ENCODE measurements around the gene TPM4. TPM values are rescaled to one million over a fixed set of nuclear protein-coding genes. Genes with fewer than 3 reads are reported as not detected.

The TPM4 gene
- total RNA-seq, 2 donors from 2014 or later = 261 to 388 TPM

GRCh38 chr19:16038196-16038695 is 38.0 kb upstream of the TPM4 start:
- no peak for TF ChIP-seq CTCF (IDR thresholded peaks at IDR 0.05)
- no peak for DNase-seq
- no peaks in the 10 kb centered on the region for H3K9me3 ChIP-seq
- H3K27me3 ChIP-seq = no peaks in the 10 kb centered on the region
- H3K4me1 ChIP-seq = peaks cover 5% of the 10 kb centered on the region
- no peak overlapping the region for H3K27ac ChIP-seq
- no peak overlapping the region for H3K4me3 ChIP-seq
- intact Hi-C loops (cut with DNase I) = no loop called here
- H3K36me3 ChIP-seq = no peaks in the 10 kb centered on the region
- H3K9ac ChIP-seq (ENCODE audit: low read depth in 2 of 2, low read length in 2 of 2) = no peak overlapping the region

GRCh38 chr19:16039081-16039480 is 37.2 kb upstream of the TPM4 start:
- intact Hi-C loops (cut with DNase I) = no loop called here
- DNase-seq = no peak
- H3K9ac ChIP-seq (ENCODE audit: low read depth in 2 of 2, low read length in 2 of 2) = no peak overlapping the region

GRCh38 chr19:16039545-16039944 is 36.8 kb upstream of the TPM4 start:
- Histone ChIP-seq H3K9ac (ENCODE audit: low read depth in 2 of 2, low read length in 2 of 2) (no peak overlapping the region), H3K4me3 (no peak overlapping the region), H3K27ac (no peak overlapping the region), H3K4me1 (peaks cover 5% of the 10 kb centered on the region), H3K27me3 (no peaks in the 10 kb centered on the region), H3K9me3 (no peaks in the 10 kb centered on the region), H3K36me3 (no peaks in the 10 kb centered on the region)
- intact Hi-C loops (cut with DNase I) = no loop called here
- no peak for DNase-seq
- TF ChIP-seq CTCF (IDR thresholded peaks at IDR 0.05) = no peak

More at GRCh38 chr19:16039081-16039480, 37.2 kb upstream of the TPM4 start:
- Histone ChIP-seq H3K27ac (no peak overlapping the region), H3K36me3 (no peaks in the 10 kb centered on the region), H3K9me3 (no peaks in the 10 kb centered on the region), H3K4me1 (peaks cover 5% of the 10 kb centered on the region), H3K4me3 (no peak overlapping the region), H3K27me3 (no peaks in the 10 kb centered on the region)
- no peak for TF ChIP-seq CTCF (IDR thresholded peaks at IDR 0.05)

- DNase-seq = no peak
- TF ChIP-seq CTCF (IDR thresholded peaks at IDR 0.05) = no peak
- no peaks in the 10 kb centered on the region for H3K36me3 ChIP-seq
- no peak overlapping the region for H3K9ac ChIP-seq (ENCODE audit: low read depth in 2 of 2, low read length in 2 of 2)
- H3K27me3 ChIP-seq = no peaks in the 10 kb centered on the region
- H3K4me3 ChIP-seq = no peak overlapping the region
- no peak overlapping the region for H3K27ac ChIP-seq
- intact Hi-C loops (cut with DNase I) = loop anchor here (2.0 kb wide), 1 partner anchor 142 kb away; no protein-coding TSS in a partner anchor
- H3K9me3 ChIP-seq = no peaks in the 10 kb centered on the region
- H3K4me1 ChIP-seq = peaks cover 5% of the 10 kb centered on the region
Observed at GRCh38 chr19:16040642-16041041, 35.7 kb upstream of the TPM4 start.

- peak; percentile 90 for DNase-seq
- peak; percentile 96 for TF ChIP-seq CTCF (IDR thresholded peaks at IDR 0.05)
- Histone ChIP-seq H3K27me3 (no peaks in the 10 kb centered on the region), H3K36me3 (no peaks in the 10 kb centered on the region), H3K9me3 (no peaks in the 10 kb centered on the region), H3K4me3 (peak overlapping the region; percentile 1), H3K27ac (no peak overlapping the region), H3K4me1 (peaks cover 5% of the 10 kb centered on the region), H3K9ac (ENCODE audit: low read depth in 2 of 2, low read length in 2 of 2) (peak overlapping the region in 1 of 2 donors; percentile 34)
- intact Hi-C loops (cut with DNase I) = loop anchor here (2.0 kb wide), 1 partner anchor 141 kb away; no protein-coding TSS in a partner anchor
Observed at GRCh38 chr19:16041299-16041990, 34.9 kb upstream of the TPM4 start.
